HCT116 (cell line): ENCODE results near the gene EYA3.

Experiments used
- CBX3 ChIP-seq: IDR thresholded peaks from 2 replicates; pipeline ENCODE4 v1.6.1; 2012; ENCODE audit warnings: low read depth
- CEBPB ChIP-seq: IDR thresholded peaks from 2 replicates; pipeline ENCODE4 v1.6.1; 2012; ENCODE audit warnings: low read depth
- ELF1 ChIP-seq: IDR thresholded peaks from 2 replicates; pipeline ENCODE4 v1.6.1; 2012; ENCODE audit warnings: low read depth, borderline replicate concordance
- EZH2 ChIP-seq: fragments of 200-600 bp; sonication (generic); IDR thresholded peaks from 2 replicates; pipeline ENCODE4 v1.6.1; 2017; ENCODE audit warnings: antibody characterized with exemption, mixed run types
- EZH2phosphoT487 ChIP-seq: fragments of 200-600 bp; IDR thresholded peaks from 2 replicates; pipeline ENCODE4 v1.6.1; 2018; ENCODE audit warnings: antibody characterized with exemption, borderline replicate concordance
- FOSL1 ChIP-seq: IDR thresholded peaks from 2 replicates; pipeline ENCODE4 v1.6.1; 2012; ENCODE audit warnings: low read depth
- MAX ChIP-seq: IDR thresholded peaks from 2 replicates; pipeline ENCODE4 v1.6.1; 2012
- POLR2A ChIP-seq: IDR thresholded peaks from 2 replicates; pipeline ENCODE4 v1.7.0; 2011; ENCODE audit warnings: borderline replicate concordance; ENCODE audit not compliant: insufficient read depth, insufficient read length; ENCODE audit errors: extremely low read depth
- POLR2AphosphoS5 ChIP-seq: IDR thresholded peaks from 2 replicates; pipeline ENCODE4 v1.6.1; 2011; ENCODE audit warnings: mild to moderate bottlenecking, low read depth, low read length, moderate library complexity
- RAD21 ChIP-seq: IDR thresholded peaks from 2 replicates; pipeline ENCODE4 v1.6.1; 2012; ENCODE audit warnings: low read depth, mild to moderate bottlenecking
- SRF ChIP-seq: IDR thresholded peaks from 2 replicates; pipeline ENCODE4 v1.6.1; 2012; ENCODE audit warnings: low read depth
- YY1 ChIP-seq: IDR thresholded peaks from 2 replicates; pipeline ENCODE4 v1.6.1; 2011; ENCODE audit warnings: low read length, low read depth, moderate library complexity, mild to moderate bottlenecking; ENCODE audit not compliant: insufficient replicate concordance; ENCODE audit errors: extremely low read depth
- TF ChIP-seq, protein P1 (sequence below), 3 experiments: fragments of 200-600 bp in 1 of 3; sonication (generic) in 1 of 3; IDR thresholded peaks in 2 of 3; conservative IDR thresholded peaks in 1 of 3; 2 replicates each; pipeline ENCODE4 v1.5.1; 2012 to 2017; ENCODE audit warnings: low read depth in 2 of 3, low read length in 2 of 3, antibody characterized with exemption in 1 of 3, borderline replicate concordance in 1 of 3, control low read depth in 1 of 3, mild to moderate bottlenecking in 1 of 3, mixed read lengths in 1 of 3, mixed run types in 1 of 3, moderate library complexity in 1 of 3; ENCODE audit not compliant: insufficient read depth in 1 of 3
- TF ChIP-seq, protein P2 (sequence below): IDR thresholded peaks from 2 replicates; pipeline ENCODE4 v1.6.1; 2012

DNA sequence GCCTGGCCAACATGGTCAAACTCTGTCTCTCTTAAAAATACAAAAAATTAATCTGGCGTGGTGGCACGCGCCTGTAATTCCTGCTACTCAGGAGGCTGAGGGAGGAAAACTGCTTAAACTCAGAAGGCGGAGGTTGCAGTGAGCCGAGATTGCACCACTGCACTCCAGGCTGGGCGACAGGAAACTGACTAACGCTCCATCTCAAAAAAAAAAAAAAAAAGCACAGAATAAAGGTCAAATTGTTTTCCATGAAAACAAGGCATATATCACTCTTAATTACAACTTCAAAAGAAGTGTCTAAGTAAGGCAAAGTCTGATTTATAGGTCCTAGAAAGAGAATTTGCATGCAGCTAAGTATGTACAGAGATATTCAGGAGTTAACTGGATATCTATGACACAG is 25.6 kb downstream of the EYA3 start:
- TF ChIP-seq POLR2A, result no peak
- no peak for TF ChIP-seq EZH2phosphoT487
- TF ChIP-seq, protein P1, sequence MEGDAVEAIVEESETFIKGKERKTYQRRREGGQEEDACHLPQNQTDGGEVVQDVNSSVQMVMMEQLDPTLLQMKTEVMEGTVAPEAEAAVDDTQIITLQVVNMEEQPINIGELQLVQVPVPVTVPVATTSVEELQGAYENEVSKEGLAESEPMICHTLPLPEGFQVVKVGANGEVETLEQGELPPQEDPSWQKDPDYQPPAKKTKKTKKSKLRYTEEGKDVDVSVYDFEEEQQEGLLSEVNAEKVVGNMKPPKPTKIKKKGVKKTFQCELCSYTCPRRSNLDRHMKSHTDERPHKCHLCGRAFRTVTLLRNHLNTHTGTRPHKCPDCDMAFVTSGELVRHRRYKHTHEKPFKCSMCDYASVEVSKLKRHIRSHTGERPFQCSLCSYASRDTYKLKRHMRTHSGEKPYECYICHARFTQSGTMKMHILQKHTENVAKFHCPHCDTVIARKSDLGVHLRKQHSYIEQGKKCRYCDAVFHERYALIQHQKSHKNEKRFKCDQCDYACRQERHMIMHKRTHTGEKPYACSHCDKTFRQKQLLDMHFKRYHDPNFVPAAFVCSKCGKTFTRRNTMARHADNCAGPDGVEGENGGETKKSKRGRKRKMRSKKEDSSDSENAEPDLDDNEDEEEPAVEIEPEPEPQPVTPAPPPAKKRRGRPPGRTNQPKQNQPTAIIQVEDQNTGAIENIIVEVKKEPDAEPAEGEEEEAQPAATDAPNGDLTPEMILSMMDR (IDR thresholded peaks at IDR 0.05 in 2 of 3, conservative IDR thresholded peaks at IDR 0.05 in 1 of 3; ENCODE audit: borderline replicate concordance in 1 of 3, insufficient read depth in 1 of 3, low read depth in 2 of 3, low read length in 2 of 3), result no peak
- TF ChIP-seq MAX, result no peak
- no peak for TF ChIP-seq YY1
- TF ChIP-seq POLR2AphosphoS5, result no peak
- TF ChIP-seq CEBPB, result no peak
- TF ChIP-seq CBX3, result no peak
- TF ChIP-seq, protein P2, sequence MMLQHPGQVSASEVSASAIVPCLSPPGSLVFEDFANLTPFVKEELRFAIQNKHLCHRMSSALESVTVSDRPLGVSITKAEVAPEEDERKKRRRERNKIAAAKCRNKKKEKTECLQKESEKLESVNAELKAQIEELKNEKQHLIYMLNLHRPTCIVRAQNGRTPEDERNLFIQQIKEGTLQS, result no peak
- no peak for TF ChIP-seq SRF
- TF ChIP-seq FOSL1, result no peak
- TF ChIP-seq RAD21, result no peak
- no peak for TF ChIP-seq EZH2
- TF ChIP-seq ELF1, result no peak
